MCF 10A (cell line): ENCODE data around the gene CCDC78. TPM values are rescaled to one million over a fixed set of nuclear protein-coding genes. Genes with fewer than 3 reads are reported as not detected.

Source experiments
- BruUV-seq: library from RNA; stranded (reverse); fragments of 400-500 nt; replicated peaks from 2 replicates; lab custom pipeline; 2021; lab: Mats Ljungman, UMichigan
- CTCF ChIA-PET: fragments of 300-600 bp; sonication (Branson Sonifier 250); formaldehyde crosslinking; extraction: SDS; loops from one replicate; lab custom pipeline; 2021; ENCODE audit warnings: antibody characterized with exemption, inconsistent platforms; lab: Yijun Ruan, JAX
- POLR2A ChIA-PET: fragments of 300-600, 350-650 bp; sonication (Branson Sonifier 250); formaldehyde crosslinking; extraction: SDS; loops from one replicate; lab custom pipeline; 2020; ENCODE audit warnings: antibody characterized with exemption, inconsistent platforms; lab: Yijun Ruan, JAX
- DNase-seq: peaks from one replicate; pipeline ENCODE4 v3.0.0-alpha.2; 2018; ENCODE audit not compliant: unreplicated experiment
- H3K27ac Mint-ChIP-seq: one replicate; pipeline ENCODE4 v1.8.0; 2022; ENCODE audit warnings: mild to moderate bottlenecking, low read depth, mixed read lengths; ENCODE audit not compliant: unreplicated experiment
- H3K27me3 Mint-ChIP-seq: one replicate; pipeline ENCODE4 v1.8.0; 2022; ENCODE audit warnings: mixed read lengths; ENCODE audit not compliant: insufficient read depth, unreplicated experiment
- H3K36me3 Mint-ChIP-seq: one replicate; pipeline ENCODE4 v1.8.0; 2022; ENCODE audit warnings: mild to moderate bottlenecking, moderate library complexity, mixed read lengths; ENCODE audit not compliant: insufficient read depth, unreplicated experiment
- H3K4me1 Mint-ChIP-seq: one replicate; pipeline ENCODE4 v1.8.0; 2022; ENCODE audit warnings: mixed read lengths; ENCODE audit not compliant: insufficient read depth, unreplicated experiment
- H3K4me3 Mint-ChIP-seq: one replicate; pipeline ENCODE4 v1.8.0; 2022; ENCODE audit warnings: mild to moderate bottlenecking, moderate library complexity, mixed read lengths; ENCODE audit not compliant: unreplicated experiment
- H3K9me3 Mint-ChIP-seq: one replicate; pipeline ENCODE4 v1.8.0; 2022; ENCODE audit warnings: mixed read lengths; ENCODE audit not compliant: unreplicated experiment
- intact Hi-C: fragments of 100-400 bp; cut with micrococcal nuclease; formaldehyde crosslinking; loops from 2 replicates; pipeline ENCODE4 v1.14.1; 2022
- total RNA-seq: library from RNA; stranded (reverse); gene quantifications from 2 replicates; pipeline ENCODE4 v1.2.3, GENCODE V29; 2022
- TF ChIP-seq, protein P1 (sequence below): fragments of 200-600 bp; IDR thresholded peaks from one replicate; pipeline ENCODE4 v1.8.0; 2022; ENCODE audit warnings: antibody characterized with exemption, mild to moderate bottlenecking; ENCODE audit not compliant: unreplicated experiment

The CCDC78 gene
- total RNA-seq, 1 experiment from 2014 or later = 6.0 TPM

DNA sequence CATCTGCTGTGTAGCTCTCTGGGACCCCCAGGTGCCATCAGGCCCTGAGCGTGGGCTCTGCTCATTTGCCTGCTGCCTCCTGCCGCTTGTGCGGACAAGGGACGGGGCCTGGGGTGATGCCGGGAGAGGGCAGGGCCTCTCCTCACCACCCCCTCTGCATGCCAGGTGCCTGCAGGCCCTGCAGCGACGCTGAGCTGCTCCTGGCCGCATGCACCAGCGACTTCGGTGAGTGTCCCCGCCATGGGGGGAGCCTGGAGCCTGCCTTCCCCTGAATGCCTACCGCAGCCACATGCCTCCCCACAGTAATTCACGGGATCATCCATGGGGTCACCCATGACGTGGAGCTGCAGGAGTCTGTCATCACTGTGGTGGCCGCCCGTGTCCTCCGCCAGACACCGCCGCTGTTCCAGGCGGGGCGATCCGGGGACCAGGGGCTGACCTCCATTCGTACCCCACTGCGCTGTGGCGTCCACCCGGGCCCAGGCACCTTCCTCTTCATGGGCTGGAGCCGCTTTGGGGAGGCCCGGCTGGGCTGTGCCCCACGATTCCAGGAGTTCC is 9.4 kb downstream of the CCDC78 start:
- Mint-ChIP-seq H3K36me3 (peaks cover 26% of the 10 kb centered on the region), H3K27ac (no peak overlapping the region), H3K4me1 (peaks cover 16% of the 10 kb centered on the region), H3K9me3 (no peaks in the 10 kb centered on the region), H3K4me3 (peak overlapping the region; percentile 76), H3K27me3 (no peaks in the 10 kb centered on the region)
- no peak for DNase-seq
- no TSS peak for BruUV-seq
- TF ChIP-seq, protein P1, sequence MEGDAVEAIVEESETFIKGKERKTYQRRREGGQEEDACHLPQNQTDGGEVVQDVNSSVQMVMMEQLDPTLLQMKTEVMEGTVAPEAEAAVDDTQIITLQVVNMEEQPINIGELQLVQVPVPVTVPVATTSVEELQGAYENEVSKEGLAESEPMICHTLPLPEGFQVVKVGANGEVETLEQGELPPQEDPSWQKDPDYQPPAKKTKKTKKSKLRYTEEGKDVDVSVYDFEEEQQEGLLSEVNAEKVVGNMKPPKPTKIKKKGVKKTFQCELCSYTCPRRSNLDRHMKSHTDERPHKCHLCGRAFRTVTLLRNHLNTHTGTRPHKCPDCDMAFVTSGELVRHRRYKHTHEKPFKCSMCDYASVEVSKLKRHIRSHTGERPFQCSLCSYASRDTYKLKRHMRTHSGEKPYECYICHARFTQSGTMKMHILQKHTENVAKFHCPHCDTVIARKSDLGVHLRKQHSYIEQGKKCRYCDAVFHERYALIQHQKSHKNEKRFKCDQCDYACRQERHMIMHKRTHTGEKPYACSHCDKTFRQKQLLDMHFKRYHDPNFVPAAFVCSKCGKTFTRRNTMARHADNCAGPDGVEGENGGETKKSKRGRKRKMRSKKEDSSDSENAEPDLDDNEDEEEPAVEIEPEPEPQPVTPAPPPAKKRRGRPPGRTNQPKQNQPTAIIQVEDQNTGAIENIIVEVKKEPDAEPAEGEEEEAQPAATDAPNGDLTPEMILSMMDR = no peak
- ChIA-PET CTCF (interaction anchor here (0.6 to 2.0 kb wide), 4 partner anchors 19 to 106 kb away, joined by 3 to 5 read pairs (median 3); no protein-coding TSS in a partner anchor), POLR2A (interaction anchor here (1.0 to 8.8 kb wide), 7 partner anchors 7 to 124 kb away, joined by 4 to 124 read pairs (median 8); partner anchors contain the start of genes ANTKMT, CCDC78, CIAO3 and FBXL16)
- intact Hi-C loops = no loop called here

DNA sequence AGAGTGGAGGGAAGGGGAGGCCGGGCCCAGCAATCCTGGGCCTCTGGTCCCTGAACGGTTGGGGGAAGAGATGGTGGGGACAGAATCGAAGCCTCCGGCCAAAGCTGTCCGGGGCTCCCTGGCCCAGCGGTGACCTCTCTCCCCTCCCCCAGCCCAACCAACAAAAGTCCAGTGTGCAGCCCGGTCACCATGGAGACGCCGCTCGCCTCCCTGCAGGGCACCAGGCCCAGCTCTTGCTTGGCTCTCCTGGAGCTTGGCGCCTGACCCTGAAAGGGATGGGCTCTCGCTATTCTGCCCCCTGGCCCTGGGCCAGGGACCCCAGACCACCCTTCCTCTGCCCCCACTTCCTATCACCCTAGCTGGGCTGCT is 10.1 kb downstream of the CCDC78 start:
- TF ChIP-seq, protein P1 = no peak
- H3K27ac Mint-ChIP-seq = no peak overlapping the region
- no TSS peak for BruUV-seq
- intact Hi-C loops = no loop called here
- ChIA-PET POLR2A (interaction anchor here (0.6 to 8.8 kb wide), 14 partner anchors 8 to 123 kb away, joined by 3 to 124 read pairs (median 4); partner anchors contain the start of genes ANTKMT, CCDC78, CHTF18 and CIAO3), CTCF (interaction anchor here (0.6 to 2.0 kb wide), 8 partner anchors 9 to 1233 kb away, joined by 3 to 6 read pairs (median 3); partner anchors contain the start of gene CCDC78)
- peaks cover 26% of the 10 kb centered on the region for H3K36me3 Mint-ChIP-seq
- H3K27me3 Mint-ChIP-seq = no peaks in the 10 kb centered on the region
- H3K9me3 Mint-ChIP-seq = no peaks in the 10 kb centered on the region
- peaks cover 16% of the 10 kb centered on the region for H3K4me1 Mint-ChIP-seq
- DNase-seq = peak; percentile 44
- peak overlapping the region; percentile 76 for H3K4me3 Mint-ChIP-seq

DNA sequence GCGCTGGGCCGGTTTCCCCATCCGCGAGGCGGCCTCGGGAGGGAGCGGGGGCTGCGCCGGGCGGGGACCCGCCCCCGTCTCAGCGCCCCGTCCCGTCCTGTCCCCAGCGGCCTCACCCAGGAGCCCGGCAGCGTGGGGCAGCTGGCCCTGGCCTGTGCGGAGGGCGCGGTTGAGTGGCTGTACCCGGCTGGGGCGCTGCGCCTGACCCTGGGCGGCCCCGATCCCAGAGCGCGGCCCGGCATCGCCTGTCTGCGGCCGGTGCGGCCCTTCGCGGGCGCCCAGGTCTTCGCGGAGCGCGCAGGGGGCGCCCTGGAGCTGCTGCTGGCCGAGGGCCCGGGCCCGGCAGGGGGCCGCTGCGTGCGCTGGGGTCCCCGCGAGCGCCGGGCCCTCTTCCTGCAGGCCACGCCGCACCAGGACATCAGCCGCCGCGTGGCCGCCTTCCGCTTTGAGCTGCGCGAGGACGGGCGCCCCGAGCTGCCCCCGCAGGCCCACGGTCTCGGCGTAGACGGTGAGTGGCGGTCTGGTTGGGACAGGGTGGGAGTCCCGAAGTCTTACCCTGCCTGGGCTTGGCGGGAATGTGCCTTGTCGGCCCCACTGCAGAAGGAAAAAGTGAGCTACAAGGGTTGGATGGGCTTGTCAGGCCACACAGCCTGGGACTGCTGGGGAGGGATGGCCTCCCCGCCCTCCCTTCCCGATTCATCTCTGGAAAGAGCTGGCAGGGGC is 10.6 kb downstream of the CCDC78 start:
- no peak for DNase-seq
- H3K27ac Mint-ChIP-seq = no peak overlapping the region

More for the DNA sequence above, 10.6 kb downstream of the CCDC78 start:
- no TSS peak for BruUV-seq
- Mint-ChIP-seq H3K27me3 (no peaks in the 10 kb centered on the region), H3K36me3 (peaks cover 27% of the 10 kb centered on the region), H3K9me3 (no peaks in the 10 kb centered on the region), H3K4me3 (peak overlapping the region; percentile 76), H3K4me1 (peaks cover 16% of the 10 kb centered on the region)
- TF ChIP-seq, protein P1 = no peak
- POLR2A ChIA-PET = interaction anchor here (0.6 to 8.8 kb wide), 23 partner anchors 8 to 705 kb away, joined by 3 to 124 read pairs (median 4); partner anchors contain the start of genes ANTKMT, CCDC78, CHTF18 and CIAO3
- CTCF ChIA-PET = interaction anchor here (0.5 to 2.0 kb wide), 9 partner anchors 8 to 1233 kb away, joined by 3 to 6 read pairs (median 3); partner anchors contain the start of gene CCDC78
- intact Hi-C loops = no loop called here
